ENCODE data around the gene ABAT. TPM values are rescaled to one million over a fixed set of nuclear protein-coding genes. Genes with fewer than 3 reads are reported as not detected.
A peak's percentile ranks its signal among the peaks of the same experiment; 100 is the strongest.

The ABAT gene
- total and polyA plus RNA-seq, 10 of the 15 experiments (the other 5 are each of a cell fraction or from before 2014, with no cell fraction given), result 1.0 to 10.6 (median 1.9) TPM

DNA sequence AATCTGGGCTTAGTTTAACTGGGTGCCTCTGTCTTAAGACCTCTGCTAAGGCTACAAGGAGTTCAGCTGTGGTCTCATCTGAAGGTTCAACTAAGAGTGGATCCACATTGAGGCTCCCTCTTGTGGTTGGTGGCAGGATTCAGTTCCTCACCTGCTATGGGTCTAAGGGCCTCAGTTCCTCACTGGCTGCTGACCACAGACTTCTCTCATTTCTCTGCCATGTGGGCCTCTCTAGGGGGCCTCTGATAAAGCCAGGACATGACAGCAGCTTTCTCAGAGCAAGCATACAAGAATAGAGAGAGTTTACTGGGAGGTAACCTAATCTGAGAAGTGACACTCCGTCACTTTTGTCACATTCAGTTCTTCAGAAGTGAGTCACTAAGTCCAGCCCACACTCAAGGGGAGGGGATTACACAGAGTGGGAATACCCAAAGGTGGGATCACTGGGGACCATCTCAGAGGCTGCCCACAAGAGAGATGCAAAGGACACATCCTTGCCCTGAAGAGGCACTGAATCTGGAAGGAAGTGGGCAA lies 19.2 kb upstream of the ABAT start (continued):
- TF ChIP-seq, protein P1, sequence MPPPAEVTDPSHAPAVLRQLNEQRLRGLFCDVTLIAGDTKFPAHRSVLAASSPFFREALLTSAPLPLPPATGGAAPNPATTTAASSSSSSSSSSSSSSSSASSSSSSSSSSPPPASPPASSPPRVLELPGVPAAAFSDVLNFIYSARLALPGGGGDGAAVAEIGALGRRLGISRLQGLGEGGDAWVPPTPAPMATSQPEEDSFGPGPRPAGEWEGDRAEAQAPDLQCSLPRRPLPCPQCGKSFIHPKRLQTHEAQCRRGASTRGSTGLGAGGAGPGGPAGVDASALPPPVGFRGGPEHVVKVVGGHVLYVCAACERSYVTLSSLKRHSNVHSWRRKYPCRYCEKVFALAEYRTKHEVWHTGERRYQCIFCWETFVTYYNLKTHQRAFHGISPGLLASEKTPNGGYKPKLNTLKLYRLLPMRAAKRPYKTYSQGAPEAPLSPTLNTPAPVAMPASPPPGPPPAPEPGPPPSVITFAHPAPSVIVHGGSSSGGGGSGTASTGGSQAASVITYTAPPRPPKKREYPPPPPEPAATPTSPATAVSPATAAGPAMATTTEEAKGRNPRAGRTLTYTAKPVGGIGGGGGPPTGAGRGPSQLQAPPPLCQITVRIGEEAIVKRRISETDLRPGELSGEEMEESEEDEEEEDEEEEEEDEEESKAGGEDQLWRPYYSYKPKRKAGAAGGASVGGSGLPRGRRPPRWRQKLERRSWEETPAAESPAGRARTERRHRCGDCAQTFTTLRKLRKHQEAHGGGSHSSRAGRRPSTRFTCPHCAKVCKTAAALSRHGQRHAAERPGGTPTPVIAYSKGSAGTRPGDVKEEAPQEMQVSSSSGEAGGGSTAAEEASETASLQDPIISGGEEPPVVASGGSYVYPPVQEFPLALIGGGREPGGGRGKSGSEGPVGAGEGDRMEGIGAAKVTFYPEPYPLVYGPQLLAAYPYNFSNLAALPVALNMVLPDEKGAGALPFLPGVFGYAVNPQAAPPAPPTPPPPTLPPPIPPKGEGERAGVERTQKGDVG (CRISPR knock-in tag; IDR thresholded peaks at IDR 0.05), result no peak
- TF ChIP-seq STAT1 (conservative IDR thresholded peaks at IDR 0.05) (no peak), SMARCA5 (IDR thresholded peaks at IDR 0.05) (no peak), ESRRA (IDR thresholded peaks at IDR 0.05; ENCODE audit: low read length) (no peak), ZNF274 (IDR thresholded peaks at IDR 0.05; ENCODE audit: insufficient read depth, insufficient read length) (no peak), ATF7 (IDR thresholded peaks at IDR 0.05; ENCODE audit: low read depth) (no peak), HDGF (IDR thresholded peaks at IDR 0.05) (no peak), MYC (IDR thresholded peaks at IDR 0.05; ENCODE audit: insufficient read depth, insufficient read length, insufficient replicate concordance, low read length, severe bottlenecking) (no peak), SMC3 (IDR thresholded peaks at IDR 0.05; ENCODE audit: borderline replicate concordance, low read length) (no peak), POLR2A (IDR thresholded peaks at IDR 0.05; ENCODE audit: low read depth, low read length) (no peak), BHLHE40 (IDR thresholded peaks at IDR 0.05; ENCODE audit: borderline replicate concordance in 1 of 2, low read depth in 2 of 2, low read length in 1 of 2) (no peak), SMAD1 (IDR thresholded peaks at IDR 0.05; ENCODE audit: low read depth, partially characterized antibody) (no peak), SP1 (IDR thresholded peaks at IDR 0.05; ENCODE audit: low read depth, low read length) (peak; percentile 22), NRF1 (conservative IDR thresholded peaks at IDR 0.05; ENCODE audit: low read depth, low read length) (no peak), LARP7 (IDR thresholded peaks at IDR 0.05) (no peak), SPI1 (IDR thresholded peaks at IDR 0.05; ENCODE audit: borderline replicate concordance, insufficient read depth, low read depth, low read length) (peak; percentile 97), NFYB (IDR thresholded peaks at IDR 0.05; ENCODE audit: insufficient read depth, low read depth, low read length) (no peak), CEBPB (IDR thresholded peaks at IDR 0.05; ENCODE audit: borderline replicate concordance in 1 of 2, low read depth in 2 of 2, low read length in 2 of 2) (no peak), NR2C2 (IDR thresholded peaks at IDR 0.05; ENCODE audit: borderline replicate concordance, control insufficient read depth, insufficient read length, low read depth) (no peak), NBN (IDR thresholded peaks at IDR 0.05) (peak; percentile 56; the same call in 1 of the 2 replicates)
- TF ChIP-seq, protein P2, sequence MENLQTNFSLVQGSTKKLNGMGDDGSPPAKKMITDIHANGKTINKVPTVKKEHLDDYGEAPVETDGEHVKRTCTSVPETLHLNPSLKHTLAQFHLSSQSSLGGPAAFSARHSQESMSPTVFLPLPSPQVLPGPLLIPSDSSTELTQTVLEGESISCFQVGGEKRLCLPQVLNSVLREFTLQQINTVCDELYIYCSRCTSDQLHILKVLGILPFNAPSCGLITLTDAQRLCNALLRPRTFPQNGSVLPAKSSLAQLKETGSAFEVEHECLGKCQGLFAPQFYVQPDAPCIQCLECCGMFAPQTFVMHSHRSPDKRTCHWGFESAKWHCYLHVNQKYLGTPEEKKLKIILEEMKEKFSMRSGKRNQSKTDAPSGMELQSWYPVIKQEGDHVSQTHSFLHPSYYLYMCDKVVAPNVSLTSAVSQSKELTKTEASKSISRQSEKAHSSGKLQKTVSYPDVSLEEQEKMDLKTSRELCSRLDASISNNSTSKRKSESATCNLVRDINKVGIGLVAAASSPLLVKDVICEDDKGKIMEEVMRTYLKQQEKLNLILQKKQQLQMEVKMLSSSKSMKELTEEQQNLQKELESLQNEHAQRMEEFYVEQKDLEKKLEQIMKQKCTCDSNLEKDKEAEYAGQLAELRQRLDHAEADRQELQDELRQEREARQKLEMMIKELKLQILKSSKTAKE (IDR thresholded peaks at IDR 0.05; ENCODE audit: low read depth, poor library complexity, severe bottlenecking), result peak; percentile 29
- TF ChIP-seq, protein P3, sequence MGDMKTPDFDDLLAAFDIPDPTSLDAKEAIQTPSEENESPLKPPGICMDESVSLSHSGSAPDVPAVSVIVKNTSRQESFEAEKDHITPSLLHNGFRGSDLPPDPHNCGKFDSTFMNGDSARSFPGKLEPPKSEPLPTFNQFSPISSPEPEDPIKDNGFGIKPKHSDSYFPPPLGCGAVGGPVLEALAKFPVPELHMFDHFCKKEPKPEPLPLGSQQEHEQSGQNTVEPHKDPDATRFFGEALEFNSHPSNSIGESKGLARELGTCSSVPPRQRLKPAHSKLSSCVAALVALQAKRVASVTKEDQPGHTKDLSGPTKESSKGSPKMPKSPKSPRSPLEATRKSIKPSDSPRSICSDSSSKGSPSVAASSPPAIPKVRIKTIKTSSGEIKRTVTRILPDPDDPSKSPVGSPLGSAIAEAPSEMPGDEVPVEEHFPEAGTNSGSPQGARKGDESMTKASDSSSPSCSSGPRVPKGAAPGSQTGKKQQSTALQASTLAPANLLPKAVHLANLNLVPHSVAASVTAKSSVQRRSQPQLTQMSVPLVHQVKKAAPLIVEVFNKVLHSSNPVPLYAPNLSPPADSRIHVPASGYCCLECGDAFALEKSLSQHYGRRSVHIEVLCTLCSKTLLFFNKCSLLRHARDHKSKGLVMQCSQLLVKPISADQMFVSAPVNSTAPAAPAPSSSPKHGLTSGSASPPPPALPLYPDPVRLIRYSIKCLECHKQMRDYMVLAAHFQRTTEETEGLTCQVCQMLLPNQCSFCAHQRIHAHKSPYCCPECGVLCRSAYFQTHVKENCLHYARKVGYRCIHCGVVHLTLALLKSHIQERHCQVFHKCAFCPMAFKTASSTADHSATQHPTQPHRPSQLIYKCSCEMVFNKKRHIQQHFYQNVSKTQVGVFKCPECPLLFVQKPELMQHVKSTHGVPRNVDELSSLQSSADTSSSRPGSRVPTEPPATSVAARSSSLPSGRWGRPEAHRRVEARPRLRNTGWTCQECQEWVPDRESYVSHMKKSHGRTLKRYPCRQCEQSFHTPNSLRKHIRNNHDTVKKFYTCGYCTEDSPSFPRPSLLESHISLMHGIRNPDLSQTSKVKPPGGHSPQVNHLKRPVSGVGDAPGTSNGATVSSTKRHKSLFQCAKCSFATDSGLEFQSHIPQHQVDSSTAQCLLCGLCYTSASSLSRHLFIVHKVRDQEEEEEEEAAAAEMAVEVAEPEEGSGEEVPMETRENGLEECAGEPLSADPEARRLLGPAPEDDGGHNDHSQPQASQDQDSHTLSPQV (IDR thresholded peaks at IDR 0.05), result no peak

Data from GM12878 (cell line).